ENCODE data around the gene POLA2. TPM values are rescaled to one million over a fixed set of nuclear protein-coding genes. Genes with fewer than 3 reads are reported as not detected.
A peak's percentile ranks its signal among the peaks of the same experiment; 100 is the strongest.

POLA2 gene
- total RNA-seq, 1 donor from 2014 or later, result 5.9 TPM

GRCh38 chr11:65304110-65304509 is 42.3 kb downstream of the POLA2 start:
- no peak for DNase-seq (ENCODE audit: extremely low spot score, unreplicated experiment)
- H3K27me3 Mint-ChIP-seq (ENCODE audit: unreplicated experiment), result no peaks in the 10 kb centered on the region
- no peak for TF ChIP-seq CTCF (IDR thresholded peaks at IDR 0.05)
- H3K27ac Mint-ChIP-seq (ENCODE audit: unreplicated experiment), result no peak overlapping the region
- H3K36me3 Mint-ChIP-seq (ENCODE audit: unreplicated experiment), result no peaks in the 10 kb centered on the region
- H3K4me1 Mint-ChIP-seq (ENCODE audit: unreplicated experiment), result peaks cover 40% of the 10 kb centered on the region
- no peaks in the 10 kb centered on the region for H3K9me3 Mint-ChIP-seq (ENCODE audit: unreplicated experiment)
- no peak overlapping the region for H3K4me3 Mint-ChIP-seq (ENCODE audit: unreplicated experiment)

- no peak for TF ChIP-seq CTCF (IDR thresholded peaks at IDR 0.05)
- no peaks in the 10 kb centered on the region for H3K9me3 Mint-ChIP-seq (ENCODE audit: unreplicated experiment)
- no peak for DNase-seq (ENCODE audit: extremely low spot score, unreplicated experiment)
- H3K27ac Mint-ChIP-seq (ENCODE audit: unreplicated experiment), result no peak overlapping the region
- no peaks in the 10 kb centered on the region for H3K36me3 Mint-ChIP-seq (ENCODE audit: unreplicated experiment)
- peaks cover 40% of the 10 kb centered on the region for H3K4me1 Mint-ChIP-seq (ENCODE audit: unreplicated experiment)
- H3K27me3 Mint-ChIP-seq (ENCODE audit: unreplicated experiment), result no peaks in the 10 kb centered on the region
- no peak overlapping the region for H3K4me3 Mint-ChIP-seq (ENCODE audit: unreplicated experiment)
These were observed 42.9 kb downstream of the POLA2 start for GRCh38 chr11:65304613-65305012.

GRCh38 chr11:65305501-65306268 is 43.9 kb downstream of the POLA2 start:
- TF ChIP-seq CTCF (IDR thresholded peaks at IDR 0.05), result no peak
- no peak overlapping the region for H3K4me3 Mint-ChIP-seq (ENCODE audit: unreplicated experiment)
- DNase-seq (ENCODE audit: extremely low spot score, unreplicated experiment), result no peak
- H3K36me3 Mint-ChIP-seq (ENCODE audit: unreplicated experiment), result no peaks in the 10 kb centered on the region
- H3K27me3 Mint-ChIP-seq (ENCODE audit: unreplicated experiment), result no peaks in the 10 kb centered on the region
- peaks cover 40% of the 10 kb centered on the region for H3K4me1 Mint-ChIP-seq (ENCODE audit: unreplicated experiment)
- no peaks in the 10 kb centered on the region for H3K9me3 Mint-ChIP-seq (ENCODE audit: unreplicated experiment)
- no peak overlapping the region for H3K27ac Mint-ChIP-seq (ENCODE audit: unreplicated experiment)

GRCh38 chr11:65307298-65308229 is 45.8 kb downstream of the POLA2 start:
- no peak for DNase-seq (ENCODE audit: extremely low spot score, unreplicated experiment)
- TF ChIP-seq CTCF (IDR thresholded peaks at IDR 0.05), result no peak
- H3K27me3 Mint-ChIP-seq (ENCODE audit: unreplicated experiment), result no peaks in the 10 kb centered on the region
- no peak overlapping the region for H3K4me3 Mint-ChIP-seq (ENCODE audit: unreplicated experiment)
- H3K36me3 Mint-ChIP-seq (ENCODE audit: unreplicated experiment), result no peaks in the 10 kb centered on the region
- peak overlapping the region; percentile 14 for H3K27ac Mint-ChIP-seq (ENCODE audit: unreplicated experiment)
- no peaks in the 10 kb centered on the region for H3K9me3 Mint-ChIP-seq (ENCODE audit: unreplicated experiment)
- H3K4me1 Mint-ChIP-seq (ENCODE audit: unreplicated experiment), result peaks cover 28% of the 10 kb centered on the region

Data from osteocyte (in vitro differentiated cells).